HG03060 (cell line): ENCODE measurements around the gene LANCL2.
"Not testable (repeated sequence)": the region's sequence is repeated elsewhere in the genome, so short reads cannot be mapped to it uniquely, and the experiment has no call there.

Experiments
- ATAC-seq: cut with Tn5 transposase; IDR thresholded peaks from one replicate; pipeline ENCODE4 v1.9.1; 2021; ENCODE audit warnings: low read depth, moderate number of reproducible peaks; ENCODE audit not compliant: unreplicated experiment

LANCL2 gene

DNA sequence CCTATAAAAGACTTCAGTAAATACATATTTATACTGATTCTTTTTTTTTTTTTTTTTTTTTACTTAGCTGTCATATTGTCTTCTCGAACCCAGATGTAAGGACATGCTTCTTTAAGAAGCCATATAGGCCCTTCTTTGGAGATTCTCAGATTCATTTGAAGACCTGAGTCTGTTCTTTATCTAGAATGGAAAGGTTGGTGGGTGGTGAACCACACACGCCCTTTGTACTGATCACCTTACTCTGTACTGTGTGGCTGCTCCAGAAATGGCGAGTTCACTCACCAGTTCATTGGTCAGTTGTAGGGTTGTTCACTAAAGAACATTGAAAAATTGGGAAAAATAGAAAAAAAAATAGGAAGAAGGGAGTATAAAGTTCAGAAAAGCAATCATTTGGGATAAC lies 32.5 kb downstream of the LANCL2 start:
- ATAC-seq = no peak

DNA sequence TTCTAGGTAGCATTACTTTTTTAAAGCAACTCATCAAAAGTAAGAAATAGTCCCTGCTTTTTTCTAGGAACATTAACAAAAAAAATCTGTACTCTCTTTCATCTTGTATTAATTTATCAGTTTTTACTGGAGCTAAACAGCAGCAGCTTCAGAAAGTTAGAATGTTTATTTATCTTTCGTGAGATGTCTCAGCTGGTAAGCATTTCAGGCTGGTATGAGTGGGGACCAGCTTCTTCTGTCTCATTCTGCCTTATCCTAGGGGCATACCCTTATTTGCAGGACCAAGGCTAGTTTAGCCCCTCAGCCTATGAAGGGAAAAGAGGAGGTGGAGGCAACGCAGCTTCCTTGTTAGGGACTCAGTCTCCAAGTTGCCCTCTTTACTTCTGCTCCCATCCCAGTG lies 35.1 kb downstream of the LANCL2 start:
- no peak for ATAC-seq

GRCh38 chr7:55402506-55402905 lies 37.4 kb downstream of the LANCL2 start:
- not testable (repeated sequence) for ATAC-seq

- no peak for ATAC-seq
Measured at GRCh38 chr7:55405856-55406541, 40.9 kb downstream of the LANCL2 start.

DNA sequence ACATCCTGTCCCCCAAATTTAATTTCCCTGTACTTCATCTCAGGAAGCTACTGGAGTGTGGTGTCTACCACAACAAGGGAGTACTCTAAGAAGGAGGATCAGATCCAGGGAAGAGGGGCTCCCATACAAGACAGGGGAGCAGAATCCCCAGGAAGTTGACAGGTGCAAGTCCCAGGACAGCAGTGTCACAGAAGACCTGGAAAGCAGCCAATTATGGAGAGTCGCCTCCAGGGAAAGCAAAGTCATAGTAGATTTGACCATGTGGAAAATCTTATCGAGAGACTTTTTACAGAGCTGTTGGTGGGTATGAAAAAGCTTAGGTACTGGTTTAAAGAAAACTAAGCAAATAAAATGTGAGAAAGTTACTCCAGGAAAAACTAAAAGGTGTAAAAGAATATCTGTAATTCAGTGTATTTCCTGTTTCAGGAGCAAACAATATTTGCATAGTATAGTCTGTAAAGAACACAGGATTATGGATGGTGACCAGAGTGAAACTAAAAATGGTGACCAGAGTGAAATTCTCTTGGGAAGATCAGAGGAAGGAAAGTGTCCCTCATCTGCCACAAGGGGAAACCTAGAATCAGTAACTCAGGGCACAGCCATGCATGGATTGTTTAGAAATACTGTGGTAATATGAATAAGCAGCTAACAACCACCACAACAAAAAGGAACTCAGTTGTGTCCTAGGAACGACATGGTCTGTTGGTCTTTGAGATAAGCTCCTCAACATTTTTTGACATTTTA lies 44.5 kb downstream of the LANCL2 start:
- ATAC-seq = no peak

DNA sequence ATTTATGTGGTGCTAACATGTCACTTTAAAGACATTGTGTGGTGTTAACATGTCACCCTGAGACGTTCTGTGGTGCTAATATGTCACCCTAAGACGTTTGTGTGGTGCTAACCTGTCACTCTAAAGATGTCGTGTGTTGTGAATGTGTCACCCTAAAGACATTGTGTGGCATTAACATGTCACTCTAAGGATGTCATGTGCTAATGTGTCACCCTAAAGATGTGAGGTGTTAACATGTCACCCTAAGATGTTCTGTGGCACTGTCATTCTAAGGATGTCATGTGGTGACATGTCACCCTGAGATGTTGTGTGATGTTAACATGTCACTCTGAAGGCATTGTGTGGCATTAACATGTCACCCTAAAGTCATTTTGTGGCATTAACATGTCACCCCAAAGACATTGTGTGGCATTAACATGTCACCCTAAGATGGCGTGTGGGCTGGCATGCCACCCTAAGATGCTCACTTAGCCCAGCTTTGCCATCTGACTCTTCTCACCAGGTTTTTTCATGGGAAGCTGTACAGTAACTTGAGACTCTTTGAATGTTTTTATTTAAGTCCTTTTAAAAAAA lies 45.6 kb downstream of the LANCL2 start:
- no peak for ATAC-seq

- ATAC-seq = no peak
Measured at GRCh38 chr7:55411844-55412243, 46.7 kb downstream of the LANCL2 start.

DNA sequence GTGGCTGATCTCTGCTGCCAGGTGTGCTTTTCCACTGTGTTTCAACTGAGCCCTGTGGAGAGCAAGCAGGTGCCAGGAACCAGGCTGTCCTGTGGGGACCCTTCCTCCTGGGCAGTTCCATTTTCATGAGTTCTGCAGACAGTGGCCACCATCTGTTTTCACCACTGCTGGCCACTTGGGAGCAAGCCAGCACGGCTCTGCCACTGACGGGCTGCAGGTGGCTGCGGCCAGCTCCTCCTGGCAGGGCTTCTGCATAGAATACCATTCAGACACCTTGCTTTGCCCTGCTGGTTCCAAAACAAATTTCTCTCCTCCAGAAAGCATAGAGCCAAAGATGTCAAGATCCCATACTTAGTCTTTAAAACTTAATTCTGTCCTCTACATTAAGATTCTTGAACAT lies 48.3 kb downstream of the LANCL2 start:
- no peak for ATAC-seq

DNA sequence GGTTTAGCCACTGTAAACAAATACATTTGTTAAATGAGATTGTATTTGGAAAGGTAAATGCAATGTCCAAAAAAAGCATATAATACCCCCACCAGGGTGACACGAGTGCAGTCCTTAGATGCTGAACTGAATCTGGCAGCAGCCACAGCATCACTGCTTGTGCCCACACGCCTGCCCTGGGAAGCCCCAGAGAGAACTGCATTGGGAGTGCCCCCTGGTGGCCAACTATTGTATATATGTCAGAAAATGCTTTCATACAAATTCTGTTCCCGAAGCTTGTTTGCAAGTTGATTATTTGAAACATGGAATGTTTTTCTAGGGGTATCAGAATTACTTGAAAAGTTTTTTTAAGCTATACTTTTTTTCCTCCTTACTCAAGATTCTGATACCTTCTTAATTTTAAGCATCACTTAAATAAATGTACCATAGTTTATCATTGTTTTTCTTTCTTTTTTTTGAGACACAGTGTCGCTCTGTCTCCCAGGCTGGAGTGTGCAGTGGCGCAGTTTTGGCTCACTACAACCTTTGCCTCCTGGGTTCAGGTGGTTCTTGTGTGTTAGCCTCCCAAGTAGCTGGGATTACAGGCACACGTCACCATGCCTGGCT lies 50.1 kb downstream of the LANCL2 start:
- peak; percentile 90 for ATAC-seq

DNA sequence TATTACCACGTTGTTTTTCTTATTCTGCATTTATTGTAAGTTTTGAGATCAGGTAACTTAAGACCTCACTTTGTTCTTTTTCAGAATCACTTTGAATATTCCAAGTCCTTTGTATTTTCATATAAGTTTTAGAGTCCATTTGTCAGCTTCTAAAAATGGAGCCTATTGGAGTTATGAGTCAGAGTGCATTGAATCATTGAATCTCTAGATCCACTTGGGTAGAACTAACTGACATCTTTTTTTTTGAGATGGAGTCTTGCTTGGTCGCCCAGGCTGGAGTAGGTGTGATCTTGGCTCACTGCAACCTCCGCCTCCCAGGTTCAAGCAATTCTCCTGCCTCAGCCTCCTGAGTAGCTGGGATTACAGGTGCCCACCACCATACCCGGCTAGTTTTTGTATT lies 52.3 kb downstream of the LANCL2 start:
- ATAC-seq = not testable (repeated sequence)

DNA sequence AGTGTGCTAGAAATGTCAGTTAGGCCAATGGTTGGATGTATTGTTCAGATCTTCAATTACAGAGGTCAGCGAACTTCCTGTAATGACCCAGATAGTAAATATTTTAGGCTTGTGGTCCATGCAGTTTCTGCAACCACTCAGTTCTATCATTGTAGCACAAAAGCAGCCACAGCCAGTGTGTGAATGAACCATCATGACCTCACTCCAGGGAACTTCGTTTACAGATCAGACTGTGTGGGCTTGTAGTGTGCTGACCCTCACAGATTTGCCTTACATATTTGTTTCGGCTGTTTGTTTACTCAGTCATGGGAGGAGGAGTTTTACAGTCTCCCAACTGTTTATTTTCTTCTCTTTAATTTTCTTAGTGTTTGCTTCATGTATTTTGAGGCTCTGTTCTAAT lies 55.4 kb downstream of the LANCL2 start:
- ATAC-seq = no peak

GRCh38 chr7:55423277-55423711 lies 58.2 kb downstream of the LANCL2 start:
- ATAC-seq = no peak

GRCh38 chr7:55423891-55424290 lies 58.8 kb downstream of the LANCL2 start:
- no peak for ATAC-seq

GRCh38 chr7:55425141-55425752 lies 60.1 kb downstream of the LANCL2 start:
- ATAC-seq = no peak

- ATAC-seq = no peak
Measured at GRCh38 chr7:55426676-55427075, 61.5 kb downstream of the LANCL2 start.

DNA sequence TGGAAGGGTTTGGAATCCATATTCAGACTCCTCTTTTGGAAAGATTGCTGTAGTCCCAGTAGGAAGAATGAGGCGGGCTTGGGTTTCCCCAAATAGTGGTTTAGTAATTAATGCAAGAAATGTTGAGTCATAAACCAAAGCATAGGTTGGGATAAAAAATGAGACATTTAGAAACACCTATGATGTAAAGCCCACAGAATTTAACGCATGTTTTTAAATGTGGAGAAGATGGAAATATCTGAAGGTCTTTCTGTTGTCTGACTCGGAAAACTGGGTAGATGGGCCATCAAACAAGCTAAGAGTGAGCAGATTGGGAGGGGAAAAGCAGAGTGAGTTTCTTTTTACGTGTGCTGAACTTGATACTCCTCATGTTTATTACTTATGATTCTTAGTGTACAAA lies 62.2 kb downstream of the LANCL2 start:
- no peak for ATAC-seq

- no peak for ATAC-seq
Measured at GRCh38 chr7:55427800-55428199, 62.7 kb downstream of the LANCL2 start.

GRCh38 chr7:55429835-55430499 lies 64.8 kb downstream of the LANCL2 start:
- ATAC-seq = no peak

- no peak for ATAC-seq
Measured at GRCh38 chr7:55431898-55432297, 66.8 kb downstream of the LANCL2 start.

DNA sequence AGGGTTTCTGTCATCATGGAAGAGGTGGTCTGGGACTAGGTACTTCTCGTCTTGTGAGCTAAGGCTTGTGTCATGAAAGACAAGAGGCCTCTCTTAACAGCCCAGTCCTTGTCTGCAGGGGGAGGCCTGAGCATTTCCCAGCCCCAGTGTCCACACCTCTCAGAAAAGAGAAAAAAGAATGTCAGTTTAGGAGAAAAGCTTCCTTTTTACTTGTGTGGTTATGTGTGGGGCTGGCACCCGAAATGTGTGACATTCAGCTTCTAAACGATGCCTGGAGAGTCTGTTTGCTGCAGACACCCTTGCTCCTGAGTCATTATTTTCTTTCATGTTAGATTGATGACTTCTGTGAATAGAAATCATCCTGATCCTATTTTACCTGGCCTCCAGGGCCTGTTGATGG lies 67.4 kb downstream of the LANCL2 start:
- no peak for ATAC-seq
